ENCODE measurements around the gene RAD51B. TPM values are rescaled to one million over a fixed set of nuclear protein-coding genes. Genes with fewer than 3 reads are reported as not detected.

The RAD51B gene
- total RNA-seq, 1 experiment from 2014 or later: 29.9 TPM

DNA sequence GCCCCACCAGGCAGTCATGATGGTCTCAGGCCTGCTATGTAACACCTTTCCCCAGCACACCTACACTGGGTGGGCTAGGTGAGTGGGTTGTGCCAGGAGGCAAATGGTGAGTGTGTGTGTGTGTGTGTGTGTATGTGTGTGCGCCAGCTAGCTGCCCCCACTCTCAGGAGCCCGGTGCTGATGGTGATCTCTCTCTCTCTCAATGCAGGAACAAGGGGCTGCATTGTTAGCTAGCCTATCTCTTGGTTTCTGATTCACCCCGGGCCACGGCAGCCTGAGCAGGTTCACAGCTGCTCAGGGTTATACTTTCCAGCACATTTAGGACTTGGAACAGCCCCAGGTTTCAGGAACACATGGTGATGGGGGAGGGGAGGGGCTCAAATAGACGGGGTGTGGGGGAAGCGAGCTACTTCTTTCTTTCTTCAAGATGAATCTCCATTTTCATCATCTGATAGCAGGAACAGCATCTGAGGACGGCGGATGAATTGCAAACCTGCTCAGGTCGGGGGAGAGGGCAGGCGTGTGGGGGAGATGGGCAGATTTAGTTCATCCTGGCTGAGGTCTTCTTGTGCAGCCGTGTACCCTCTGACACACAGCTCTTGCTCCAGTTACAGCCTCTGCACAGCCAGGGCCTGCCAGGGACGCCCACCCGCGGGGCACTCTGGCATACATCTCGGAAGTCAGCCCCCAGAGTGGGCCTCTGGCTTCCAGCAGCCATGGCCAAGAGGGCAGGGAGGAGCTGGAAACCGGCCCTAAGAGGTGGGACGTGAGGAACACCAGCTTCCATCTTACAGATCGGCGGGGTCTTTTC lies 835.6 kb downstream of the RAD51B start:
- H3K27ac ChIP-seq: no peak overlapping the region
- ChIA-PET CTCF (interaction anchor here (1.0 to 1.4 kb wide), 2 partner anchors 405 to 407 kb away, joined by 3 to 4 read pairs; no protein-coding TSS in a partner anchor), POLR2A (ENCODE audit: unreplicated experiment) (interaction anchor here (0.6 kb wide), 1 partner anchor 460 kb away, joined by 14 read pairs; no protein-coding TSS in a partner anchor)
- H3K4me2 ChIP-seq: no peak overlapping the region
- H3K4me1 ChIP-seq (replicated peaks; ENCODE audit: insufficient read depth): peaks cover 41% of the 10 kb centered on the region
- H3K27me3 ChIP-seq (ENCODE audit: insufficient read depth, low read depth): no peaks in the 10 kb centered on the region
- peaks cover 3% of the 10 kb centered on the region; the same call in 1 of the 2 replicates for H3F3A ChIP-seq (ENCODE audit: insufficient read depth, low read depth)
- H4K20me1 ChIP-seq (ENCODE audit: insufficient read depth): no peaks in the 10 kb centered on the region
- H3K9me3 ChIP-seq (ENCODE audit: insufficient read depth, low read depth): no peaks in the 10 kb centered on the region
- H2AFZ ChIP-seq: no peak overlapping the region
- TF ChIP-seq EZH2 (IDR thresholded peaks at IDR 0.05; ENCODE audit: low read depth): no peak
- TF ChIP-seq, protein P1, sequence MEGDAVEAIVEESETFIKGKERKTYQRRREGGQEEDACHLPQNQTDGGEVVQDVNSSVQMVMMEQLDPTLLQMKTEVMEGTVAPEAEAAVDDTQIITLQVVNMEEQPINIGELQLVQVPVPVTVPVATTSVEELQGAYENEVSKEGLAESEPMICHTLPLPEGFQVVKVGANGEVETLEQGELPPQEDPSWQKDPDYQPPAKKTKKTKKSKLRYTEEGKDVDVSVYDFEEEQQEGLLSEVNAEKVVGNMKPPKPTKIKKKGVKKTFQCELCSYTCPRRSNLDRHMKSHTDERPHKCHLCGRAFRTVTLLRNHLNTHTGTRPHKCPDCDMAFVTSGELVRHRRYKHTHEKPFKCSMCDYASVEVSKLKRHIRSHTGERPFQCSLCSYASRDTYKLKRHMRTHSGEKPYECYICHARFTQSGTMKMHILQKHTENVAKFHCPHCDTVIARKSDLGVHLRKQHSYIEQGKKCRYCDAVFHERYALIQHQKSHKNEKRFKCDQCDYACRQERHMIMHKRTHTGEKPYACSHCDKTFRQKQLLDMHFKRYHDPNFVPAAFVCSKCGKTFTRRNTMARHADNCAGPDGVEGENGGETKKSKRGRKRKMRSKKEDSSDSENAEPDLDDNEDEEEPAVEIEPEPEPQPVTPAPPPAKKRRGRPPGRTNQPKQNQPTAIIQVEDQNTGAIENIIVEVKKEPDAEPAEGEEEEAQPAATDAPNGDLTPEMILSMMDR (conservative IDR thresholded peaks at IDR 0.05): no peak
- H3K79me2 ChIP-seq (ENCODE audit: low read depth): no peaks in the 10 kb centered on the region
- H3K9me2 ChIP-seq (ENCODE audit: insufficient read depth): no peaks in the 10 kb centered on the region
- no peaks in the 10 kb centered on the region for H3K36me3 ChIP-seq (ENCODE audit: low read depth)
- intact Hi-C loops (cut with micrococcal nuclease; ENCODE audit: unreplicated experiment): no loop called here
- DNase-seq: no peak
- BruUV-seq (replicated peaks): no TSS peak
- no peak overlapping the region for H3K4me3 ChIP-seq

- Histone ChIP-seq H3K9me2 (ENCODE audit: insufficient read depth) (no peaks in the 10 kb centered on the region), H3K4me1 (replicated peaks; ENCODE audit: insufficient read depth) (peaks cover 35% of the 10 kb centered on the region), H3K9me3 (ENCODE audit: insufficient read depth, low read depth) (no peaks in the 10 kb centered on the region), H2AFZ (no peak overlapping the region), H3K79me2 (ENCODE audit: low read depth) (no peaks in the 10 kb centered on the region), H3K4me3 (no peak overlapping the region), H3F3A (ENCODE audit: insufficient read depth, low read depth) (peaks cover 3% of the 10 kb centered on the region; the same call in 1 of the 2 replicates), H3K27ac (no peak overlapping the region), H3K36me3 (ENCODE audit: low read depth) (no peaks in the 10 kb centered on the region), H3K27me3 (ENCODE audit: insufficient read depth, low read depth) (no peaks in the 10 kb centered on the region), H4K20me1 (ENCODE audit: insufficient read depth) (no peaks in the 10 kb centered on the region), H3K4me2 (no peak overlapping the region)
- ChIA-PET CTCF (interaction anchor here (0.6 to 1.4 kb wide), 3 partner anchors 187 to 408 kb away, joined by 3 to 4 read pairs (median 3); no protein-coding TSS in a partner anchor), POLR2A (ENCODE audit: unreplicated experiment) (no interaction called here)
- intact Hi-C loops (cut with micrococcal nuclease; ENCODE audit: unreplicated experiment): no loop called here
- TF ChIP-seq, protein P1 (conservative IDR thresholded peaks at IDR 0.05): peak; percentile 53
- TF ChIP-seq EZH2 (IDR thresholded peaks at IDR 0.05; ENCODE audit: low read depth): no peak
- BruUV-seq (replicated peaks): no TSS peak
- peak in 1 of 2 experiments; percentile 27 for DNase-seq
Measured at GRCh38 chr14:68655911-68656316, 836.3 kb downstream of the RAD51B start.

GRCh38 chr14:68656452-68656851 lies 836.9 kb downstream of the RAD51B start:
- POLR2A ChIA-PET (ENCODE audit: unreplicated experiment): no interaction called here
- H3K79me2 ChIP-seq (ENCODE audit: low read depth): no peaks in the 10 kb centered on the region
- H3F3A ChIP-seq (ENCODE audit: insufficient read depth, low read depth): peaks cover 3% of the 10 kb centered on the region; the same call in 1 of the 2 replicates
- no peaks in the 10 kb centered on the region for H3K36me3 ChIP-seq (ENCODE audit: low read depth)
- H3K4me3 ChIP-seq: no peak overlapping the region
- no peak overlapping the region for H3K4me2 ChIP-seq
- no peaks in the 10 kb centered on the region for H3K9me3 ChIP-seq (ENCODE audit: insufficient read depth, low read depth)
- H3K27ac ChIP-seq: no peak overlapping the region
- no peaks in the 10 kb centered on the region for H3K27me3 ChIP-seq (ENCODE audit: insufficient read depth, low read depth)
- H3K9me2 ChIP-seq (ENCODE audit: insufficient read depth): no peaks in the 10 kb centered on the region
- H3K4me1 ChIP-seq (replicated peaks; ENCODE audit: insufficient read depth): peaks cover 35% of the 10 kb centered on the region
- no TSS peak for BruUV-seq (replicated peaks)
- H2AFZ ChIP-seq: no peak overlapping the region
- no peaks in the 10 kb centered on the region for H4K20me1 ChIP-seq (ENCODE audit: insufficient read depth)
- no peak for DNase-seq
- TF ChIP-seq, protein P1 (conservative IDR thresholded peaks at IDR 0.05): no peak
- no peak for TF ChIP-seq EZH2 (IDR thresholded peaks at IDR 0.05; ENCODE audit: low read depth)
- intact Hi-C loops (cut with micrococcal nuclease; ENCODE audit: unreplicated experiment): no loop called here
- CTCF ChIA-PET: interaction anchor here (0.6 to 1.4 kb wide), 2 partner anchors 188 to 408 kb away, joined by 3 to 4 read pairs; no protein-coding TSS in a partner anchor
